Stimulated activated CD4-positive, alpha-beta T cell treated with anti-CD3 and anti-CD28 coated beads, Interleukin-15, amount 100 ng/mL, for 48 hours (primary cell): ENCODE measurements around the gene BPIFB3.

ENCODE experiments used
- DNase-seq, 2 donors: peaks; one replicate each; pipeline ENCODE4 v3.0.0-alpha.2; 2020; ENCODE audit warnings: low read depth in 2 of 2

Gene BPIFB3

GRCh38 chr20:33062105-33062824 is 8.6 kb downstream of the BPIFB3 start:
- no peak for DNase-seq

GRCh38 chr20:33062825-33063149 is 9.1 kb downstream of the BPIFB3 start:
- no peak for DNase-seq

GRCh38 chr20:33063271-33063670 is 9.6 kb downstream of the BPIFB3 start:
- DNase-seq = no peak

- DNase-seq = no peak
Observed at GRCh38 chr20:33064572-33065287, 11.0 kb downstream of the BPIFB3 start.

- DNase-seq = no peak
Observed at GRCh38 chr20:33065785-33066184, 12.1 kb downstream of the BPIFB3 start.

GRCh38 chr20:33067806-33068205 is 14.1 kb downstream of the BPIFB3 start:
- DNase-seq = no peak

GRCh38 chr20:33068251-33068939 is 14.7 kb downstream of the BPIFB3 start:
- no peak for DNase-seq

- no peak for DNase-seq
Observed at GRCh38 chr20:33069673-33070072, 16.0 kb downstream of the BPIFB3 start.

- DNase-seq = no peak
Observed at GRCh38 chr20:33070111-33071053, 16.7 kb downstream of the BPIFB3 start.

- no peak for DNase-seq
Observed at GRCh38 chr20:33071198-33071597, 17.5 kb downstream of the BPIFB3 start.

- no peak for DNase-seq
Observed at GRCh38 chr20:33072362-33072761, 18.7 kb downstream of the BPIFB3 start.

- no peak for DNase-seq
Observed at GRCh38 chr20:33072813-33073212, 19.1 kb downstream of the BPIFB3 start.

GRCh38 chr20:33074675-33075074 is 21.0 kb downstream of the BPIFB3 start:
- DNase-seq = no peak

GRCh38 chr20:33075281-33075680 is 21.6 kb downstream of the BPIFB3 start:
- DNase-seq = no peak

GRCh38 chr20:33076662-33077372 is 23.1 kb downstream of the BPIFB3 start:
- DNase-seq = no peak

- no peak for DNase-seq
Observed at GRCh38 chr20:33079259-33079658, 25.6 kb downstream of the BPIFB3 start, which contains the start of gene BPIFB4. Gene BPIFB4, plus strand, starts transcription at chr20:33079643. Its CDS starts 1,884 bp downstream, at chr20:33081527.

GRCh38 chr20:33081411-33082154 is 27.9 kb downstream of the BPIFB3 start:
- DNase-seq = no peak

- DNase-seq = no peak
Observed at GRCh38 chr20:33082546-33082945, 28.8 kb downstream of the BPIFB3 start.

GRCh38 chr20:33083544-33084340 is 30.0 kb downstream of the BPIFB3 start:
- DNase-seq = no peak
